ENCODE data around the gene SLFN12L. TPM values are rescaled to one million over a fixed set of nuclear protein-coding genes. Genes with fewer than 3 reads are reported as not detected.
"Not testable (repeated sequence)": the region's sequence is repeated elsewhere in the genome, so short reads cannot be mapped to it uniquely, and the experiment has no call there.

SLFN12L gene
- total RNA-seq, 1 experiment from 2014 or later = not detected

- in situ Hi-C loops (cut with HindIII; ENCODE audit: low sequenced_read_pairs) = no loop called here
- DNase-seq (ENCODE audit: low spot score) = no peak
Measured at GRCh38 chr17:35546487-35546886, 9.0 kb upstream of the SLFN12L start.

- DNase-seq (ENCODE audit: low spot score) = no peak
- in situ Hi-C loops (cut with HindIII; ENCODE audit: low sequenced_read_pairs) = no loop called here
Measured at GRCh38 chr17:35545150-35545549, 7.7 kb upstream of the SLFN12L start.

- in situ Hi-C loops (cut with HindIII; ENCODE audit: low sequenced_read_pairs) = no loop called here
- DNase-seq (ENCODE audit: low spot score) = no peak
Measured at GRCh38 chr17:35543856-35544255, 6.4 kb upstream of the SLFN12L start.

GRCh38 chr17:35542990-35543389, 5.5 kb upstream of the SLFN12L start:
- DNase-seq (ENCODE audit: low spot score) = no peak
- in situ Hi-C loops (cut with HindIII; ENCODE audit: low sequenced_read_pairs) = no loop called here

GRCh38 chr17:35541434-35541833, 4.0 kb upstream of the SLFN12L start:
- DNase-seq (ENCODE audit: low spot score) = no peak
- in situ Hi-C loops (cut with HindIII; ENCODE audit: low sequenced_read_pairs) = no loop called here

- no peak for DNase-seq (ENCODE audit: low spot score)
- in situ Hi-C loops (cut with HindIII; ENCODE audit: low sequenced_read_pairs) = no loop called here
Measured at GRCh38 chr17:35540589-35541404, 3.3 kb upstream of the SLFN12L start.

- DNase-seq (ENCODE audit: low spot score) = no peak
Measured at GRCh38 chr17:35539659-35540026, 2.2 kb upstream of the SLFN12L start.

GRCh38 chr17:35536664-35537171, 760 bp downstream of the SLFN12L start:
- DNase-seq (ENCODE audit: low spot score) = no peak
- in situ Hi-C loops (cut with HindIII; ENCODE audit: low sequenced_read_pairs) = no loop called here

More at GRCh38 chr17:35539659-35540026, 2.2 kb upstream of the SLFN12L start:
- in situ Hi-C loops (cut with HindIII; ENCODE audit: low sequenced_read_pairs) = no loop called here

- in situ Hi-C loops (cut with HindIII; ENCODE audit: low sequenced_read_pairs); DNase-seq (ENCODE audit: low spot score): not testable (repeated sequence)
Measured at GRCh38 chr17:35535406-35535805, 2.1 kb downstream of the SLFN12L start.

- no peak for DNase-seq (ENCODE audit: low spot score)
- in situ Hi-C loops (cut with HindIII; ENCODE audit: low sequenced_read_pairs) = loop anchor here (5.0 kb wide), 1 partner anchor 222 kb away; no protein-coding TSS in a partner anchor
Measured at GRCh38 chr17:35534576-35535093, 2.8 kb downstream of the SLFN12L start.

GRCh38 chr17:35531160-35531559, 6.3 kb downstream of the SLFN12L start:
- in situ Hi-C loops (cut with HindIII; ENCODE audit: low sequenced_read_pairs) = loop anchor here (5.0 kb wide), 1 partner anchor 219 kb away; no protein-coding TSS in a partner anchor
- DNase-seq (ENCODE audit: low spot score) = no peak

GRCh38 chr17:35529866-35530265, 7.6 kb downstream of the SLFN12L start:
- no peak for DNase-seq (ENCODE audit: low spot score)
- in situ Hi-C loops (cut with HindIII; ENCODE audit: low sequenced_read_pairs) = loop anchor here (5.0 kb wide), 1 partner anchor 218 kb away; no protein-coding TSS in a partner anchor

GRCh38 chr17:35529326-35529725, 8.2 kb downstream of the SLFN12L start:
- in situ Hi-C loops (cut with HindIII; ENCODE audit: low sequenced_read_pairs) = not testable (repeated sequence)

GRCh38 chr17:35523296-35523695, 14.2 kb downstream of the SLFN12L start:
- in situ Hi-C loops (cut with HindIII; ENCODE audit: low sequenced_read_pairs) = no loop called here
- DNase-seq (ENCODE audit: low spot score) = no peak

More at GRCh38 chr17:35529326-35529725, 8.2 kb downstream of the SLFN12L start:
- DNase-seq (ENCODE audit: low spot score) = not testable (repeated sequence)

GRCh38 chr17:35521654-35522256, 15.7 kb downstream of the SLFN12L start:
- DNase-seq (ENCODE audit: low spot score); in situ Hi-C loops (cut with HindIII; ENCODE audit: low sequenced_read_pairs): not testable (repeated sequence)

GRCh38 chr17:35521150-35521549, 16.3 kb downstream of the SLFN12L start:
- DNase-seq (ENCODE audit: low spot score) = no peak
- in situ Hi-C loops (cut with HindIII; ENCODE audit: low sequenced_read_pairs) = no loop called here

- no peak for DNase-seq (ENCODE audit: low spot score)
- in situ Hi-C loops (cut with HindIII; ENCODE audit: low sequenced_read_pairs) = no loop called here
Measured at GRCh38 chr17:35519906-35520442, 17.5 kb downstream of the SLFN12L start.

GRCh38 chr17:35519439-35519838, 18.0 kb downstream of the SLFN12L start:
- in situ Hi-C loops (cut with HindIII; ENCODE audit: low sequenced_read_pairs) = no loop called here

GRCh38 chr17:35518431-35518830, 19.0 kb downstream of the SLFN12L start:
- in situ Hi-C loops (cut with HindIII; ENCODE audit: low sequenced_read_pairs); DNase-seq (ENCODE audit: low spot score): not testable (repeated sequence)

More at GRCh38 chr17:35519439-35519838, 18.0 kb downstream of the SLFN12L start:
- no peak for DNase-seq (ENCODE audit: low spot score)

GRCh38 chr17:35515027-35515426, 22.5 kb downstream of the SLFN12L start:
- DNase-seq (ENCODE audit: low spot score) = no peak
- in situ Hi-C loops (cut with HindIII; ENCODE audit: low sequenced_read_pairs) = no loop called here

Measured in G401 (cell line).